ENCODE data around the gene ARHGEF11.

The ARHGEF11 gene

DNA sequence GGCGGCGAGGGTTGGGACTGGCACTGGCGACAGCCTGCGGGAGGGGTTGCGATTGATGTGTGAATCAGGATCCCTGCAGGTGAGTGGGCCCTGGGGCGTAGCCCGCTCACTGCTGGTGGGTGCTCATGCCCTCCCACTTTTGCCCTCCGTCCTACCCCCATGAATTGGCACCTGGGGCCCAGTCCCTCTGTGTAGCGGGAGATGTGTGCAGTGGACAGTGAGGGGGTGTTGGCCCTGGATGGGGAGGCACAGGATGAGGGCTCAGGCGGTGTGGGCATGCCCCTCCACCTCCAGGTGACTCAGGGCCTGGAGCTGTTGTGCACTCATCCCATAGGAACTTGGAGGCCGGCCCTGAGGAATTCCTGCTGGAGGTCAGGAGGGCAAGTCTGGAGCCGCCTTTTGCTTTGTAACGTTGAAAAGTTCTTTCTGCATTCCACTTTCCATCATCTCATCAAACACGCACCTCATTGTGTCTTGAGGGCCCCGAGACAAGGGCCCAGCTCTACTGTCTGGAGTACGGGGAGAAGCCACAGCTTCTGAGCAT is 149.0 kb downstream of the ARHGEF11 start:
- DNase-seq (ENCODE audit: low read depth in 2 of 2), result no peak

DNA sequence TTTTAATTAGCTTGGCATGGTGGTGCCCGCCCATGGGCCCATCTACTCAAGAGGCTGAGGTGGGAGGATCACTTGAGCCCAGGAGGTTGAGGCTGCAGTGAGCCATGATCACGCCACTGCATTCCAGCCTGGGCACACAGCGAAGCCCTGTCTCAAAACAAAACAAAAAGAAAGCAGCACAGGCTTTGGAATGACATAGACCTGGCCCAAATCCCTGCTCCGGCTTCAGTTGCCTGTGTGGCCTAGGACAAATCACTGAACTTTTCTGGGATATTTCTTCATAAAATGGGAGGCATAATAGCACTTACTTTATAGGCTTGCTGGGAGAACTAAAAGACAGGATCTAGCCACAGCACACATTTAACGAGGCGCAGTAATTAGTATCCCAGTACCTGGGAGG is 149.6 kb downstream of the ARHGEF11 start:
- no peak for DNase-seq (ENCODE audit: low read depth in 2 of 2)

DNA sequence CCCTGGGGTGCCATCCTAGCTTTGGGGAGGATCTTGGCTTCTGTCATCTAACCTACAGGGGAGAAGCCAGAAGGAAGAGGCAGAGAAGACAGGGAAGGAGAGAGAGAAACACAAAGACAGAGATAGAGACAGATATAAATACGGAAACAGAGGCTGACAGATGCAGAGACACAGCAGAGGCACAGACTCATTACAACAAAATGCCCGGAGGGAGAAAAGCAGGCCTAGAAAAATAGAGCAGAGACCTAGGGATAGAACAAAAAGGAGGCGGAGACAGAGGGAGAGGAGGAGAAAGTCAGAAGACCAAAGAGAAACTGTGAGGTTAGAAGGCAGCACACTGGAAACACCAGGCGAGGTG is 150.1 kb downstream of the ARHGEF11 start:
- DNase-seq (ENCODE audit: low read depth in 2 of 2), result no peak

DNA sequence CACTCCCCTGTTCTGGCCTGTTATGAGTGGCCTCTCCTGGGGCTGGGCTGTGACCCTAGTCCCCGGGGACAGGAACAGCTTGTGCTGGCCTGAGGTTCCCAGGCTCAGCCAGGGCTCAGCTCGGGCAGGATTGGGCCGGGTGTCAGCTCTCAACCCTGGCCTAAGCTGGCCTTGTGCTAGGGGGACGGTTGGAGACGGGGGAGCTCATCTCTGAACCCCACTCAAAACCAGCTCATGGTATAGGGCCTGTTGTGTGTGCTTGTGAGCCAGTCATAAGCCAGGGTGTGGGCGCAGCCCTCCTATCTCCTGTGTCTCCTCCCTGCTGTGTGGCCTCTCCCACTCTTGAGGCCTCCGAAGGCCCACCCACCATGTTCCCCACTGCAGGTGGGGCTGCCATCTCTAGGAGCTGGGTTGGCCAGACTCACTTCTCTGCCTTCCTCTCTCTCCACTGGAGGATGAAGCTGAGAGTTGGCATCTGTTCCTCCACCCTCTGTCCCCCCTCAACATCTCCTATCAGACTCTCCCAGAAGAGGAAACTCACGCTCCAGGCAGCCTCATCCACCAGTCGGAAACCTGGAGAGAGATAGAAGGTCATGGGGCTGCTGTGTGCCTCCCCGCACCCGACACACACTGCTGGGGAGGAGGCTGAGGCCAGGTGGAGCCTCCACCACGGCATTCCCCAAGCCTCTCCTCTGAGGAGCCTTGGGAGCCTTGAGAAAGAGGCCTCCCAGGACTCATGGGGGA is 150.7 kb downstream of the ARHGEF11 start:
- no peak for DNase-seq (ENCODE audit: low read depth in 2 of 2)

DNA sequence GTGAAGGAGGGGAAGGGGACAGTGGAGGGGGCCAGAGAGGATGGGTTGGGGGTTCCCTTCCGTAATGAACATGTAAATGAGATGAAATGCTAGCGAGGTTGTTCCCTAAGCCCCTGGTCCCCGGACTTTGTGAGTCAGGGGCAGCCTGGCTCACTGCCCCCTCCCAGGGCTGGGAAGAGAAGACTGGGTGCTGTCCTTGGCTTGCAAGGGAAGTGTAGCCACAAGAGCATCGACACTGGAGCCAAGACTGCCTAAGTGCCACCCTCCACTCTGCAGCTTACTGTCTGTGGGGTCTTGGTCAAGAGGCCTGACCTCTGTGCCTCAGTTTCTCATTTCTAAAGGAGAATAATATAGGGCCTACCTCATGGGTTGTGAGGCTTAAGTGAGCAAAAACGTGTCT is 151.5 kb downstream of the ARHGEF11 start:
- no peak for DNase-seq (ENCODE audit: low read depth in 2 of 2)

DNA sequence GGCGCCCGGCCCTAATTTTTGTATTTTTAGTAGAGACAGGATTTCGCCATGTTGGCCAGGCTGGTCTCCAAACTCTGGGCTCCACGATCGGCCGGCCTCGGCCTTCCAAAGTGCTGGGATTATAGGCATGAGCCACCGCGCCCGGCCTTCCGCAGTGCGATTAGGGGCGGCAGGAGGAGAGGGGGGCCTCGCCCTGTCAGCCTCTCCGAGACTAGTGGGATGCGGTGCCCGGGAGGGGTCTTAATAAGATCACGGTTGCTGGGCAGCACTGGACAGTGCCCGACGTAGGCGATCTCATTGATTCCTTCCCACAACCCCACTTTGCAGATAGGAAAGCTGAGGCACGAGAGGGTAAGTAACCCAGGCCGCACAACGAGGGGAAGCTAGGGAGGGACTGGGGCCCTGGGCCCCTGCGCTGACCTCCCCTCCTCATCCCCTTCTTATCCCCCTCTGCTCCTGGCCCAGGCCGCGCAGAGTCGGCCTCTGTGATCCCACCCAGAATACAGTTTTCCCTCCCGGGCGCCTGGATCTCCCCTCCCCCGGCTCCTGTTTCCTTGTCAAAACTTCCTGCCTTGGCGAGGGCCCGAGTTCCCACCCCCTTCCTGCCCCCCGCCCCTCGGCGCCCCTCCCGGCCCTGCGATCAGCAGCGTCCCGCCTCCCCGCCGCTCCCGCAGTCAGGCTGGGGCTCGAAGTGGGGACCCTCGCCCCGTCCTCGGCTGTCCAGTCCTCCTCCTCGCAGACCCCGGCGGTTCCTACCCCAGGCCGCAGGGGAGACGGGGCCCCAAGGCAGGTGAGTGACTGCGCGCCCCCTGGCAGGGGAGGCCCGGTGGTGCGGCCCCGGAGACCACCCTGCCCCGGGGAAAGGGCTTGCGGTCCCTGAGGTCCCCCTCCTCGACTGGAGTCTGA is 152.2 kb downstream of the ARHGEF11 start, which contains the start of gene PEAR1:
TSS of gene PEAR1 (plus strand) at position 671 of the 906 bp plus-strand sequence. CDS start 10,209 bp downstream, outside the sequence.
- DNase-seq (ENCODE audit: low read depth in 2 of 2), result no peak

DNA sequence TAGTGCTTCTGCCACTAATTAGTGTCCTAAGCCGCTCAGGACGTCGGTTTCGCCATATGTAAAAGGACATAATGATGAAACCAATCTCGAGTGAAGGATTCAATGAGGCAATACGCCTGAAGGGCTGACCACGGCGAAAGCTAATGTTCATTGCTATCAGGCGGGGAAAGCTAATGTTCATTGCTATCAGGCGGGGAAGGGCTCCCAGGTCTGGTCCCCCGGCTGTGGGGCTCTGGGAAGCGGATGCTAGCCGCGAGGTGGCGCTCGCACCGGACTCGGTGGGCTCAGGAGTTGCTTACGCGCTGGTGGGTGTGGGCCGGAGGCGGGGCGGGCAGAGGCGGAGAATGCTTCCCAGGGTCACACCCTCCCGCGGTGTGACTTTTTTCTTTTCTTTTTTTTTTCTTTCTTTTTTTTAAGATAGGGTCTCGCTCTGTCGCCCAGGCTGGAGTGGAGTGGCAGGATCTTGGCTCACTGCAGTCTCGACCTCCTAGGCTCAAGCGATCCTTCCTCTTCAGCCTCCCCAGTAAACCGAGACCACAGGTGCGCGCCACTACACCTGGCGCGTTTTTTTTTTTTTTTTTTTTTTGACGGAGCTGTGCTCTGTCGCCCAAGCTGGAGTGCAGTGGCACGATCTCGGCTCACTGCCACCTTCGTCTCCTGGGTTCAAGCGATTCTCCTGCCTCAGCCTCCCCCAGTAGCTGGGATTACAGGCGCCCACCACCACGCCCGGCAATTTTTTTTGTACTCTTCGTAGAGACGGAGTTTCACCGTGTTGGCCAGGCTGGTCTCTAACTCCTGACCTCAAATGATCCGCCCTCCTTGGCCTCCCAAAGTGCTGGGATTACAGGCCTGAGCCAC is 153.1 kb downstream of the ARHGEF11 start:
- peak; percentile 81 to 83 for DNase-seq (ENCODE audit: low read depth in 2 of 2)

DNA sequence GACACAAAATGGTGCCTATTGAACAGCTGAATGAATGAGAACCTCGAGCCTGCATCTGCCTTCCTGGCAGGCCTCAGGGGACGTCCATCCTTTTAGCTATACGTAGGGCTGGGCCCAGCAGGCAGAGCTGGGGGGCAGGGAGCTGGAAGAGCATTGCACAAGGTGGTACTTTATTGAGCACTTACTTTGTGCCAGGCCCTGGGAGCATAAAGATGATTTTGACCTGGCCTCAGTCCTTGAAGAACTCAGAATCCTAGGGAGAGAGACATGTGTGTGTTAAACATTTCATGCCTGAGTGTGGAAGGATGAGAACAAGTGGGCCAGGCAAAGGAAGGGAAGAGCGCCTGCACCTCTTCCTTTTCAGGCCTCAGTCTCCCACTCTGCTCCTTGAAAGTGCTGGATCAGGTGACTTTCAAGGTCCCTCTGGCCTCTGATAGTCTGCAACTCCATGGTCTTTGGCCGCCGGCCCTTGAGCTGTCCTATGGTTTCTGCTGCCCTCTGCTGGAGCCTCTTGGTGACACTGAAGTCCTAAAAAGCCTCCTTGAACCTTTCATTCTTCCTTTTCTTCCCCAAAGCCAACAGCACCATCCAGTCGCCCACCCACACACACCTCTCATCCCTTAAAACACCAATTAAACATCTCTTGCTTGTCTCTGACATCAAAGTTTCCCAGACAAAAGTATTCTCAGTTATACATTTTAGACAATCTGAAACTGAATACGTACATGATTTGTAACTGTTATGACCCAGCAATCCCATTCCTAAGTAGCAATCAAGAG is 155.6 kb downstream of the ARHGEF11 start:
- DNase-seq (ENCODE audit: low read depth in 2 of 2), result peak; percentile 33 to 36

DNA sequence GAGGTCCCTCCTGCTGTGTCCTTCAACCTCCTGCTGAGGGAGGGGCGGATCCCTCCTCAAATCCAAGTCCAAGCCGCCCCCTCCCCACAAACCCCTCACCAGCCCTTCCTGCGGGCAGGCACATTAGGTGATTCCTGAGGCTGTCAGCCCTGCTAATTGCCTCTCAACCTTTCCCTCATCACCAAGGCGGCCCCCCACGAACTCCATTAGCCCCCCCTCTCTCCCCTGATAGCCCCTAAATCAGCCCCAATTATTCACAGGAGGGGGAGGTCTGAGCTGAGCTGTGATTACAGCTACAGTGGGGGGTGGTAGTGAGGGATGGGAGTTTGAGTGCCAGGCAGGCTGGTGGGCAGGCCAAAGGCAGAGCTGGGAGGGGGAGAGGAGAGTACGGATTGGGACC is 157.8 kb downstream of the ARHGEF11 start:
- DNase-seq (ENCODE audit: low read depth in 2 of 2), result no peak

DNA sequence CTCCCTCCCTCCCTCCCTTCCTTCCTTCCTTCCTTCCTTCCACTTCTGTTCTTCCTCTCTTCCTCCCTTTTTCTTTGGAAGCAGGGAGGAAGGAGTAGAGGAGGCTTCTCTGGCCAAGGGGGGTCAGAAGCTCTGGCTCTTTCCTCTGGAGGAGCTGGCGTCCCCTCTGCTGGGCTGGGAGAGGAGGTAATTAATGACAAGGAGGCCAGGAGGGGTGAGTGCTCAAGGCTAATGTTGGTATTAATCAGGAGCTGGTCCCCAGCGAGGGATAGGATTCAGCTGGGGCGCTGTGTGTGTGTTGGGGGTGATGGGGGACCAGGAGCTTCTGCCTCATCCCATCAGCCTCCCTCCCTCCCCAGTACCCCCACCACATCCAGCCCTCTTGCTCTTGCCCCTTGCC is 158.2 kb downstream of the ARHGEF11 start:
- DNase-seq (ENCODE audit: low read depth in 2 of 2), result no peak

DNA sequence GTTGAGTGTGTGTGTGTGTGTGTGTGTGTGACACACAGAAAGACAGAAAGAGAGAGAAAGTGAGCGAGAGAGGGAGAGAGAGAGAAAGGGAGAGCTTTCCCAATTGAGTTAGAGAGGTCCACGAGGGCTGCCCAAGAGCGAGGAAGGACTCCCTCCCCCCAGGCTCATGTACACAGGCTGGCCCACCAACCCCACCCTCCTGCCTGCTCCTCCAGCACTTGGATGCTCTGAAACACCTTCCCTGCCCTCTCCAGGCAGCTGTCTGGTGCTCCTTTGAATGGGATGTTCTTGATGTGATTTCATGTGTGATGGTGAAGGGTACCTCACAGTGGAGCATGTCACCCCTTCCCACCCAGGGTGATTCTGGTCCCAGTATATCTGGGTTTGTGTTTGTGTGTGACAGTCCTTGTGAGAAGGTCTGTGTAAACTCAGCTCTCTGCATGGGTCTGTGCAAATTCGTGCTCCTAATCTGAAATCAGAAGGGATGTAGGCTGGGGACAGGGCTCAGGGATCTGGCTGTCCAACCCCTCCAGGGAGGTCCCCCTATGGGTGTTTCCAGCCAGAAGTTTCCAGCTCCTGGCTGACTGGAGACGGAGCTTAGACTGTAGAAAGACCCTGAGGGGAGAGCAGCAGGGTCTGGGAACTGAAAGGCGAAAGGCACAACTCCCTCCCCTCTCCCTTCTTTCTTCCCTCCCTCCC is 158.8 kb downstream of the ARHGEF11 start:
- DNase-seq (ENCODE audit: low read depth in 2 of 2), result no peak

DNA sequence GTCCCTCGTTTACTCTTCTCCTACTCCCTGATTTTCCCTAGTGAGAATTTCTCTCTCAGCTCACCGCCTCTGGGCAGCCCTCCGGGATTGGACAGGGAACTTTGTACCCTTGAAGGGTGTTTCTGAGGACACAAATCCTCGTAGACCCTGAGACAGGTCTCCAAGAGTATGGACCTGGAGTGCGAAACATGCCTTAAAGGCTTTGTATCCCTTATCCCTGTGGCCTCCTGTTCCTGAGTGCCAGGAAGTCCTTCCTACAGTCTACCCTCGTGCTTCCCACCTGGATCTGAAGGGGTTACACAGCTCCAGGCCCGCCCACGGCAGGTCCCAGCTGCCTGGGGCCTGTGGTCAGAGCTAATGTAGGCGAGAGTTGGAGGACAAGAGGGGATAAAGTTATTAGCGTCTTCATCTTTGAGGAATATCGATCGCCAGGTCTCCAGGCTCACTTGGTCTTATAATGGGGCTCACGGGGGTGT is 159.6 kb downstream of the ARHGEF11 start:
- no peak for DNase-seq (ENCODE audit: low read depth in 2 of 2)

DNA sequence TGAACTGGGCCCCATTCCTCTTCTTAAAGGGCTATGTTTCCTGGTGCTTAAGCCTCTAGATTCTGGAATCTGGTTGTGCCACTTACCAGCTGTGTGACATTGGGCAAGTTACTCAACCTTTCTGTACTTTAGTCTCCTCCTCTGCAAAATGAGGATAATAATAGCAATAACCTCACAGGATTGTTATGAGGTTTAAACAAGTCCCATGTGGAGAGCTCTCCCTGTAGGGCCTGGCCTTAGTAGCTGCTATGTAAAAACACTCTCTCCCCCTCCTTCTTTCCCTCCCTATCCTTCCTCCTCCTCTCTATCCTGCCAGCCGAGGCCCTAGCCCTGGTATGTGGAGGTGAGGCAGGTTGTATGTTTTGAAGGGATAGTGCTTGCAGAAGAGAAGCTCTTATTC is 160.2 kb downstream of the ARHGEF11 start:
- no peak for DNase-seq (ENCODE audit: low read depth in 2 of 2)
